Suprapubic skin (tissue), 4 donors: Measurements from ENCODE around the gene GABRB2. TPM values are rescaled to one million over a fixed set of nuclear protein-coding genes. Genes with fewer than 3 reads are reported as not detected.

Experiments used
- DNase-seq, 2 donors: peaks; one replicate each; pipeline ENCODE4 v3.0.0-alpha.2; 2019; ENCODE audit warnings: low spot score in 2 of 2
- H3K27ac ChIP-seq: fragments of 200-600 bp; sonication (generic); one replicate; pipeline ENCODE4 v1.5.1; 2019
- H3K27me3 ChIP-seq: fragments of 200-600 bp; sonication (generic); one replicate; pipeline ENCODE4 v1.5.1; 2019
- H3K36me3 ChIP-seq: fragments of 200-600 bp; sonication (generic); one replicate; pipeline ENCODE4 v1.5.1; 2019
- H3K4me1 ChIP-seq: fragments of 200-600 bp; sonication (generic); one replicate; pipeline ENCODE4 v1.5.1; 2019
- H3K4me3 ChIP-seq: fragments of 200-600 bp; sonication (generic); one replicate; pipeline ENCODE4 v1.5.1; 2019; ENCODE audit warnings: mild to moderate bottlenecking
- H3K9me3 ChIP-seq: fragments of 200-600 bp; sonication (generic); one replicate; pipeline ENCODE4 v1.5.1; 2019
- EP300 ChIP-seq: sonication (generic); formaldehyde crosslinking; IDR thresholded peaks from one replicate; pipeline ENCODE4 v1.6.1; 2017; ENCODE audit warnings: antibody characterized with exemption
- POLR2A ChIP-seq, 2 donors: fragments of 450-650 bp; IDR thresholded peaks; one replicate each; pipeline ENCODE4 v1.6.1; 2017; ENCODE audit warnings: antibody characterized with exemption in 2 of 2, mild to moderate bottlenecking in 2 of 2, moderate library complexity in 2 of 2
- POLR2AphosphoS5 ChIP-seq, 3 donors: sonication (generic); formaldehyde crosslinking; IDR thresholded peaks; one replicate each; pipeline ENCODE4 v1.6.1; 2017; ENCODE audit warnings: antibody characterized with exemption in 3 of 3
- WGBS: methylation state at CpG from one replicate; pipeline ENCODE4 v1.1.5; 2018; 5-methylcytosine and 5-hydroxymethylcytosine counted together
- total RNA-seq, 4 donors: library from RNA; depleted of rRNA; stranded (reverse); fragments of >200 nt; gene quantifications; one replicate each; pipeline ENCODE4 v1.1.0, GENCODE V29; 2016
- TF ChIP-seq, protein P1 (sequence below), 2 donors: fragments of 200-600 bp in 1 of 2; fragments of 450-650 bp in 1 of 2; sonication (generic) in 1 of 2; IDR thresholded peaks; one replicate each; pipeline ENCODE4 v1.5.1; 2016 to 2019; ENCODE audit warnings: antibody characterized with exemption in 2 of 2, mild to moderate bottlenecking in 1 of 2, moderate library complexity in 1 of 2

GABRB2 gene
- total RNA-seq, 4 donors from 2014 or later, result 0.11 to 1.6 (median 0.24) TPM; not detected in 1

DNA sequence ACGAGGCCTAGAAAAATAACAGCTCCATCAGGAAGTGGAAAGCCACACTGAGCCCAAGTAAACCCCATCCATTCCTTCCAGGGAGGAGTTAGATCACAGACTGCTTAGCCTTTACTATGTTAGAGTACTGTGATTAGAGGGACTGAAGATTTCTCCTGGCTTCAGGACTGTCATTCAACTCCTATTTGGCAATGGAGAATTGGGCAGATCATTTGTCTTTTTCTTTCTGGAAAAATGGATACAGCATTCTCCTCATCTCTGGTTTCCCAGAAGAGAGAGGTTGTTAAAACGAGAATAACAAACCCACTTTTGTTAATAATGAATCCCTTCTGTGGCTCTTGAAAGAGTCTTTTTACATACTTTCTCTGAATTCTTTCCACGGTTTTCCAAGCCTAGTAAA lies 150.4 kb downstream of the GABRB2 start:
- no peaks in the 10 kb centered on the region for H3K9me3 ChIP-seq
- DNase-seq, result no peak
- no peak for TF ChIP-seq POLR2AphosphoS5 (IDR thresholded peaks at IDR 0.05)
- TF ChIP-seq POLR2A (IDR thresholded peaks at IDR 0.05), result no peak
- TF ChIP-seq EP300, result no peak
- TF ChIP-seq, protein P1, sequence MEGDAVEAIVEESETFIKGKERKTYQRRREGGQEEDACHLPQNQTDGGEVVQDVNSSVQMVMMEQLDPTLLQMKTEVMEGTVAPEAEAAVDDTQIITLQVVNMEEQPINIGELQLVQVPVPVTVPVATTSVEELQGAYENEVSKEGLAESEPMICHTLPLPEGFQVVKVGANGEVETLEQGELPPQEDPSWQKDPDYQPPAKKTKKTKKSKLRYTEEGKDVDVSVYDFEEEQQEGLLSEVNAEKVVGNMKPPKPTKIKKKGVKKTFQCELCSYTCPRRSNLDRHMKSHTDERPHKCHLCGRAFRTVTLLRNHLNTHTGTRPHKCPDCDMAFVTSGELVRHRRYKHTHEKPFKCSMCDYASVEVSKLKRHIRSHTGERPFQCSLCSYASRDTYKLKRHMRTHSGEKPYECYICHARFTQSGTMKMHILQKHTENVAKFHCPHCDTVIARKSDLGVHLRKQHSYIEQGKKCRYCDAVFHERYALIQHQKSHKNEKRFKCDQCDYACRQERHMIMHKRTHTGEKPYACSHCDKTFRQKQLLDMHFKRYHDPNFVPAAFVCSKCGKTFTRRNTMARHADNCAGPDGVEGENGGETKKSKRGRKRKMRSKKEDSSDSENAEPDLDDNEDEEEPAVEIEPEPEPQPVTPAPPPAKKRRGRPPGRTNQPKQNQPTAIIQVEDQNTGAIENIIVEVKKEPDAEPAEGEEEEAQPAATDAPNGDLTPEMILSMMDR (IDR thresholded peaks at IDR 0.05), result no peak
- no peak overlapping the region for H3K4me3 ChIP-seq
- no peaks in the 10 kb centered on the region for H3K36me3 ChIP-seq
- H3K27me3 ChIP-seq, result no peaks in the 10 kb centered on the region
- WGBS, result 51% methylated on average over 3 of the region's 3 CpGs
- no peaks in the 10 kb centered on the region for H3K4me1 ChIP-seq
- no peak overlapping the region for H3K27ac ChIP-seq

DNA sequence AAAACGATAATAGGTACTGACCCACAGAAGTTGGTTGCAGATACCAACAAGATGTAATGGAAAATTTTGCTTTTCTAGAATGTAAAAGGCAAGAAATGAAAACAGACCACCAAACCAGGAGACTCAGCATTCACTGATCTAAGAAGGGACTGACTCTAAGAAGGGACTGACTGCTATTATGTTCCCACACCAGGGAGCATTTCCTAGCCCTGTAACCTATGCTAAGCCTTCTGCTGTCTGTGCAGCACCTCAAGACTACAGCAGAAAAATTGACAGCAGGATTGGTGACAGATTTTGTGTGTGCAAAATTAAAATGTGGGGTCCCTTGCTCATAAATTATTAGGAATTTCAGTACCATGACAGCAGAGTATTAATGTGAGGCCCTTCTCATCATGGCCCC lies 154.8 kb downstream of the GABRB2 start:
- Histone ChIP-seq H3K4me1 (no peaks in the 10 kb centered on the region), H3K27ac (no peak overlapping the region), H3K27me3 (no peaks in the 10 kb centered on the region), H3K9me3 (no peaks in the 10 kb centered on the region), H3K4me3 (no peak overlapping the region), H3K36me3 (no peaks in the 10 kb centered on the region)
- 87% methylated on average over 1 of the region's 1 CpG for WGBS
- TF ChIP-seq POLR2A (IDR thresholded peaks at IDR 0.05), result no peak
- TF ChIP-seq, protein P1 (IDR thresholded peaks at IDR 0.05), result no peak
- TF ChIP-seq POLR2AphosphoS5 (IDR thresholded peaks at IDR 0.05), result no peak
- TF ChIP-seq EP300, result no peak
- no peak for DNase-seq

DNA sequence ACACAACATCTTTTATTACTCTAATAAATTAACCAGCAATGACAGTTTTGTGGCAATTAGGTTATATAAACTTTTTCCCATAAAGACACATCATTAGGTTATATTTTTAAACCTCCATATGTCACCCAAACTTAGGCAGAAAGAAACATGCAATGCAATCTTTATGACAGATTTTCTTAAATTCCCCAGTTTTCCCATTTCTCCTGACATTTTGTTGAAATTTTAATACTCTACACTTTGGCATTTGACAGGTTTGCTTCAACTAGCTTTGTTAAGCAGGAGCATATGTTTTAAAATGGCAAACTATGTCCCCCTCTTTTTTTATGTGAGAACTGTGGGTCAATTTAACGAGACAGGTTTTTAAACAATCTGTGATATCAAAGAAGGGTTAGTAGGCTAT lies 155.5 kb downstream of the GABRB2 start:
- Histone ChIP-seq H3K4me1 (no peaks in the 10 kb centered on the region), H3K27me3 (no peaks in the 10 kb centered on the region), H3K36me3 (no peaks in the 10 kb centered on the region), H3K27ac (no peak overlapping the region), H3K9me3 (no peaks in the 10 kb centered on the region), H3K4me3 (no peak overlapping the region)
- TF ChIP-seq, protein P1 (IDR thresholded peaks at IDR 0.05), result no peak
- no peak for TF ChIP-seq EP300
- no peak for TF ChIP-seq POLR2A (IDR thresholded peaks at IDR 0.05)
- no peak for TF ChIP-seq POLR2AphosphoS5 (IDR thresholded peaks at IDR 0.05)
- WGBS, result 86% methylated on average over 1 of the region's 1 CpG
- DNase-seq, result no peak

DNA sequence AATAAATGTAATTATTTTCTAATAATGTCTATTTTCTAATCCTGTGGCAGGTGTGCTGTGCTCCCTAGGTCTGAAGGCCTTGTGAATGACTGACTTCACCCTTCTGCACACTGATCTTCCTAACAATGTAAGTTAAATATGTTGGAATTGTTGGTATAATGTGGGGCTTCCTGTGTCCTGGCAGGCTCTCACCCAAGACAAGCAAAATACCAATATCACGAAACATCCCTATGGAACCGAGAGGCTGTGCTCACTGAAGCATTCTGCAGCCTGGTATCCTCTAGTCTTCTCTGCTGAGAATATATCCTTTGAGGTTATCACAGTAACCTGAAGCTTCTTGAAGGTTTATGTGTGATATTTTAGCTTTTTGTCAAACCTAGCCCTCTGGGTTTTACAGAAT lies 159.4 kb downstream of the GABRB2 start:
- Histone ChIP-seq H3K27ac (no peak overlapping the region), H3K27me3 (no peaks in the 10 kb centered on the region), H3K4me1 (no peaks in the 10 kb centered on the region), H3K36me3 (no peaks in the 10 kb centered on the region), H3K4me3 (no peak overlapping the region), H3K9me3 (no peaks in the 10 kb centered on the region)
- DNase-seq, result no peak
- TF ChIP-seq, protein P1 (IDR thresholded peaks at IDR 0.05), result no peak
- no peak for TF ChIP-seq EP300
- no peak for TF ChIP-seq POLR2AphosphoS5 (IDR thresholded peaks at IDR 0.05)
- TF ChIP-seq POLR2A (IDR thresholded peaks at IDR 0.05), result no peak
- WGBS, result 83% methylated on average over 2 of the region's 2 CpGs

DNA sequence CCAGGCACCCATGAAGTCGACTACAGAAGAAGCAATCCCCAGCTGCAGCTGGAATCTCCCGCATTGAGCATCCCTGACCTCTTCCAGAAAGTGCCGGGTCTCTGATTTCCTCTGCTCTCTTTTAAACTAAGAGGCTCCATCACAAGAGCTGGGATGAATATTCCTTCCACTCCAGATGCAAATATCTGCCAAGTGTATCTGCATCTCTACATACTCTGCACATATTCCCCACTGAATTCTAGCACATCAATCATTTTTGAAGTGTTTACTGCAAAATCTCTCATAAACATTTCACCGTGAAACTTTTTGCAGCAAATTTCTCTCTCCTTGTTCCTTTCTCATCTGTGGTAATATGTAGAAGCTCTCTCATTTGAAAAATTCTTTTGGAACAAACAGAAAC lies 161.5 kb downstream of the GABRB2 start:
- WGBS, result 49% methylated on average over 4 of the region's 4 CpGs
- TF ChIP-seq EP300, result no peak
- TF ChIP-seq, protein P1 (IDR thresholded peaks at IDR 0.05), result no peak
- TF ChIP-seq POLR2A (IDR thresholded peaks at IDR 0.05), result no peak
- no peak for TF ChIP-seq POLR2AphosphoS5 (IDR thresholded peaks at IDR 0.05)
- Histone ChIP-seq H3K4me1 (no peaks in the 10 kb centered on the region), H3K9me3 (no peaks in the 10 kb centered on the region), H3K36me3 (no peaks in the 10 kb centered on the region), H3K4me3 (no peak overlapping the region), H3K27ac (no peak overlapping the region), H3K27me3 (no peaks in the 10 kb centered on the region)
- no peak for DNase-seq
